HCT116 (cell line): ENCODE measurements around the gene COPB1. TPM values are rescaled to one million over a fixed set of nuclear protein-coding genes. Genes with fewer than 3 reads are reported as not detected.
A peak's percentile ranks its signal among the peaks of the same experiment; 100 is the strongest.
"Not testable (repeated sequence)": the region's sequence is repeated elsewhere in the genome, so short reads cannot be mapped to it uniquely, and the experiment has no call there.

Experiments
- ATAC-seq: fragments of 200-7000 bp; cut with Tn5 transposase; 2 replicates; pipeline ENCODE4 v1.9.1; 2020; ENCODE audit warnings: mild to moderate bottlenecking, moderate library complexity
- BruUV-seq: library from RNA; stranded (reverse); fragments of 400-500 nt; replicated peaks from 2 replicates; lab custom pipeline; 2021; lab: Mats Ljungman, UMichigan
- CTCF ChIA-PET: fragments of 300-600 bp; sonication (Branson Sonifier 250); formaldehyde crosslinking; loops from one replicate; lab custom pipeline; 2021; ENCODE audit warnings: antibody characterized with exemption; lab: Charles Lee
- POLR2A ChIA-PET: fragments of 300-600, 350-600 bp; sonication (Branson Sonifier 250); formaldehyde crosslinking; loops from one replicate; lab custom pipeline; 2021; ENCODE audit warnings: antibody characterized with exemption; lab: Charles Lee
- RAD21 ChIA-PET, 2 experiments: fragments of 300-600 bp; sonication (Branson Sonifier 250); formaldehyde crosslinking; loops; one replicate each; lab custom pipeline; 2023; ENCODE audit warnings: low total read pairs in 2 of 2; ENCODE audit not compliant: uncharacterized antibody in 2 of 2, unreplicated experiment in 2 of 2, low non-redundant PET in 1 of 2; lab: Charles Lee
- DNase-seq: peaks from one replicate; pipeline ENCODE4 v3.0.0-alpha.2; 2010; ENCODE audit warnings: low read depth, low spot score
- H2AFZ ChIP-seq: fragments of 200-600 bp; shearing (Covaris generic), sonication (generic); 2 replicates; pipeline ENCODE4 v1.6.1; 2017; ENCODE audit warnings: low read depth, mixed run types, mixed read lengths, antibody characterized with exemption, low read length; ENCODE audit not compliant: poor library complexity, severe bottlenecking
- H3K27ac ChIP-seq: 2 replicates; pipeline ENCODE4 v1.5.1; 2012; ENCODE audit warnings: low read depth, low read length
- H3K27me3 ChIP-seq: fragments of 200-600 bp; sonication (generic); 2 replicates; pipeline ENCODE4 v1.6.1; 2016; ENCODE audit warnings: mixed run types, low read length, mixed read lengths; ENCODE audit not compliant: insufficient read depth
- H3K36me3 ChIP-seq, 2 experiments: fragments of 200-500 bp in 1 of 2; fragments of 200-600 bp in 1 of 2; sonication (Bioruptor generic) in 1 of 2; sonication (generic) in 1 of 2; 2 replicates each; pipeline versions ENCODE4 v1.5.1 to v1.6.1; 2014 to 2016; ENCODE audit warnings: low read length in 2 of 2, inconsistent platforms in 1 of 2, mixed read lengths in 1 of 2, mixed run types in 1 of 2; ENCODE audit not compliant: insufficient read depth in 2 of 2, control insufficient read depth in 1 of 2
- H3K4me1 ChIP-seq, 2 experiments: fragments of 200-600 bp in 1 of 2; sonication (generic) in 1 of 2; 2 replicates each; pipeline versions ENCODE4 v1.5.1 to v1.6.1; 2012 to 2017; ENCODE audit warnings: low read length in 2 of 2, inconsistent platforms in 1 of 2, mild to moderate bottlenecking in 1 of 2, mixed read lengths in 1 of 2, mixed run types in 1 of 2, moderate library complexity in 1 of 2; ENCODE audit not compliant: insufficient read depth in 2 of 2, control insufficient read depth in 1 of 2
- H3K4me2 ChIP-seq: fragments of 200-600 bp; sonication (generic); 2 replicates; pipeline ENCODE4 v1.6.1; 2017; ENCODE audit warnings: mixed run types, low read length, mixed read lengths
- H3K4me3 ChIP-seq, 2 experiments: fragments of 200-600 bp in 1 of 2; sonication (generic) in 1 of 2; replicated peaks in 1 of 2; 2 replicates each; pipeline ENCODE4 v1.5.1; 2011 to 2016; ENCODE audit warnings: low read length in 2 of 2, control low read depth in 1 of 2, low read depth in 1 of 2, mild to moderate bottlenecking in 1 of 2, mixed read lengths in 1 of 2, mixed run types in 1 of 2
- H3K79me2 ChIP-seq: fragments of 200-600 bp; sonication (generic); 2 replicates; pipeline ENCODE4 v1.6.1; 2017; ENCODE audit warnings: mild to moderate bottlenecking, mixed run types, low read length, moderate library complexity, mixed read lengths; ENCODE audit not compliant: insufficient read depth
- H3K9ac ChIP-seq: fragments of 200-600 bp; sonication (generic); 2 replicates; pipeline ENCODE4 v1.6.1; 2016; ENCODE audit warnings: low read length, mixed read lengths
- H3K9me2 ChIP-seq: fragments of 200-600 bp; sonication (generic), shearing (Covaris generic); 2 replicates; pipeline ENCODE4 v1.6.1; 2017; ENCODE audit warnings: mixed run types, mild to moderate bottlenecking, moderate library complexity; ENCODE audit not compliant: insufficient read depth
- H3K9me3 ChIP-seq, 2 experiments: fragments of 200-500 bp in 1 of 2; fragments of 200-600 bp in 1 of 2; sonication (Bioruptor generic) in 1 of 2; sonication (generic) in 1 of 2; 2 replicates each; pipeline ENCODE4 v1.6.1; 2014 to 2017; ENCODE audit warnings: low read length in 2 of 2, mixed read lengths in 2 of 2, inconsistent platforms in 1 of 2, low read depth in 1 of 2, mild to moderate bottlenecking in 1 of 2, mixed run types in 1 of 2, moderate library complexity in 1 of 2; ENCODE audit not compliant: control insufficient read depth in 1 of 2, insufficient read depth in 1 of 2
- H4K20me1 ChIP-seq: fragments of 200-600 bp; sonication (generic), shearing (Covaris generic); 2 replicates; pipeline ENCODE4 v1.6.1; 2017; ENCODE audit warnings: mixed run types, mild to moderate bottlenecking, moderate library complexity; ENCODE audit not compliant: insufficient read depth
- CEBPB ChIP-seq: IDR thresholded peaks from 2 replicates; pipeline ENCODE4 v1.6.1; 2012; ENCODE audit warnings: low read depth
- CTCF ChIP-seq, 3 experiments: fragments of 200-600 bp in 1 of 3; sonication (generic) in 1 of 3; IDR thresholded peaks in 2 of 3; conservative IDR thresholded peaks in 1 of 3; 2 replicates each; pipeline ENCODE4 v1.5.1; 2012 to 2017; ENCODE audit warnings: low read depth in 2 of 3, low read length in 2 of 3, antibody characterized with exemption in 1 of 3, borderline replicate concordance in 1 of 3, control low read depth in 1 of 3, mild to moderate bottlenecking in 1 of 3, mixed read lengths in 1 of 3, mixed run types in 1 of 3, moderate library complexity in 1 of 3; ENCODE audit not compliant: insufficient read depth in 1 of 3
- EGR1 ChIP-seq: IDR thresholded peaks from 2 replicates; pipeline ENCODE4 v1.6.1; 2012; ENCODE audit warnings: low read depth
- ELF1 ChIP-seq: IDR thresholded peaks from 2 replicates; pipeline ENCODE4 v1.6.1; 2012; ENCODE audit warnings: low read depth, borderline replicate concordance
- EZH2phosphoT487 ChIP-seq: fragments of 200-600 bp; IDR thresholded peaks from 2 replicates; pipeline ENCODE4 v1.6.1; 2018; ENCODE audit warnings: antibody characterized with exemption, borderline replicate concordance
- MAX ChIP-seq: IDR thresholded peaks from 2 replicates; pipeline ENCODE4 v1.6.1; 2012
- POLR2A ChIP-seq: IDR thresholded peaks from 2 replicates; pipeline ENCODE4 v1.7.0; 2011; ENCODE audit warnings: borderline replicate concordance; ENCODE audit not compliant: insufficient read depth, insufficient read length; ENCODE audit errors: extremely low read depth
- POLR2AphosphoS5 ChIP-seq: IDR thresholded peaks from 2 replicates; pipeline ENCODE4 v1.6.1; 2011; ENCODE audit warnings: mild to moderate bottlenecking, low read depth, low read length, moderate library complexity
- RAD21 ChIP-seq: IDR thresholded peaks from 2 replicates; pipeline ENCODE4 v1.6.1; 2012; ENCODE audit warnings: low read depth, mild to moderate bottlenecking
- REST ChIP-seq: IDR thresholded peaks from 2 replicates; pipeline ENCODE4 v1.6.1; 2012; ENCODE audit warnings: low read depth
- SIN3A ChIP-seq: IDR thresholded peaks from 2 replicates; pipeline ENCODE4 v1.6.1; 2012; ENCODE audit warnings: low read depth
- SRF ChIP-seq: IDR thresholded peaks from 2 replicates; pipeline ENCODE4 v1.6.1; 2012; ENCODE audit warnings: low read depth
- ZFX ChIP-seq: fragments of 450-650 bp; IDR thresholded peaks from 2 replicates; pipeline ENCODE4 v1.6.1; 2017
- ZNF274 ChIP-seq: fragments of 200-500 bp; sonication (Bioruptor generic); IDR thresholded peaks from 2 replicates; pipeline ENCODE4 v1.6.1; 2014; ENCODE audit warnings: mild to moderate bottlenecking, low read depth, low read length, inconsistent platforms
- intact Hi-C: fragments of 100-400 bp; cut with micrococcal nuclease; formaldehyde crosslinking; loops from 2 replicates; pipeline ENCODE4 v1.10.0; 2022
- total RNA-seq: library from RNA; stranded (reverse); gene quantifications from one replicate; pipeline ENCODE4 v1.2.1, GENCODE V29; 2021; ENCODE audit not compliant: unreplicated experiment

The COPB1 gene
- total RNA-seq, 1 experiment from 2014 or later, result 95.5 TPM

DNA sequence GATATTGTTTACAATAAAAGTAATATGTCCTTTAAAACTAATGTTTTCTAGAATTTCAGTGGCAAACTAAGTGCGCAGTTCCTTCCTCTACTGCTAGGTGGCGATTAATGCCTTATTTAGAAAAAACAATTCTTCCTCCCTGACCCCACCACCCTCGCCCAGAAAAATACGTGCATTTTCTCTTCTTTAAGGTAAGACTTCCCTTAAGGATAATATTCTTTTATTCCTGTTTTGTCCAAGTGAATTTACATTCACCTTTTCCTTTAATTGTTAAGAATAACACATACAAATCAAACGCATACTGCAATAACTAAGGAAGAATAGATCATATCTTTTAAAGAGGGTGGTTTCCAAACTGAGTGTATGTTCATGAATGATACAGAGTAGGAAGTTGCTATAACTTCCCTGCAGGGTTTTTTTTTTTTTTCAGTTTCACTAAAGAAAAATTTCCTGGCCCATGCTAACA, 37.6 kb upstream of the COPB1 start:
- POLR2A ChIA-PET, result no interaction called here
- TF ChIP-seq ZFX, result no peak
- TF ChIP-seq ELF1, result no peak
- TF ChIP-seq ZNF274, result no peak
- TF ChIP-seq POLR2AphosphoS5, result no peak
- TF ChIP-seq SIN3A, result no peak
- TF ChIP-seq SRF, result peak; percentile 79
- peak; percentile 57 to 84 (median 70); a peak in 5 of 6 replicates for TF ChIP-seq CTCF (IDR thresholded peaks at IDR 0.05 in 2 of 3, conservative IDR thresholded peaks at IDR 0.05 in 1 of 3; ENCODE audit: borderline replicate concordance in 1 of 3, insufficient read depth in 1 of 3, low read depth in 2 of 3, low read length in 2 of 3)
- no peak for TF ChIP-seq MAX
- TF ChIP-seq REST, result no peak
- TF ChIP-seq EGR1, result no peak
- no peak for TF ChIP-seq POLR2A
- peak; percentile 70 for TF ChIP-seq RAD21
- no peak for TF ChIP-seq EZH2phosphoT487
- no peak for TF ChIP-seq CEBPB
- TF ChIP-seq, all 23 proteins: peak for 3
- Histone ChIP-seq H3K4me2 (peak overlapping the region; percentile 62), H2AFZ (peak overlapping the region; percentile 90), H3K4me3 (no peak overlapping the region), H3K9me2 (no peaks in the 10 kb centered on the region), H3K79me2 (no peaks in the 10 kb centered on the region), H3K4me1 (peaks cover 0 to 8% of the 10 kb centered on the region in 2 experiments; a peak in 2 of 4 replicates), H3K36me3 (no peaks in the 10 kb centered on the region), H3K27me3 (no peaks in the 10 kb centered on the region), H3K9ac (no peak overlapping the region), H3K9me3 (no peaks in the 10 kb centered on the region), H4K20me1 (no peaks in the 10 kb centered on the region), H3K27ac (no peak overlapping the region)
- no TSS peak for BruUV-seq
- ChIA-PET CTCF (interaction anchor here (1.0 to 1.5 kb wide), 2 partner anchors 253 to 371 kb away, joined by 3 to 5 read pairs; no protein-coding TSS in a partner anchor), RAD21 (no interaction called here)
- peak; percentile 69 for ATAC-seq
- intact Hi-C loops, result loop anchor here (2.0 to 10.0 kb wide), 3 partner anchors 58 to 370 kb away; no protein-coding TSS in a partner anchor
- DNase-seq, result no peak

DNA sequence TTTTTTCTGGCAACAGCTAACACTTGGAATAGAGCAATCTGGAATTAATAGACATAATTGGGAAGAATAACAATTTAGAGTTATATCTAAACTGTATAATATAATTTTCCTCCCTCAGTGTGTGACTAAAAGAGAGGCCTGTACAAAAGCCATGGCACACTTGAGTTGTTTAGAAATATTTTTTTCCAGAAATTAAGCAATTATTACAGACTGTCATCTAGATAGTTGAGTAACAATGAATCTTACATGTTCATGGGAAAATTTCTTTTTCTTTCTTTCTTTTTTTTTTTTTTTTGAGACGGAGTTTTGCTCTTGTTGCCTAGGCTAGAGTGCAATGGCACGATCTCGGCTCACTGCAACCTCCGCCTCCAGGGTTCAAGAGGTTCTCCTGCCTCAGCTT, 35.6 kb upstream of the COPB1 start:
- RAD21 ChIA-PET, BruUV-seq, H4K20me1 ChIP-seq, DNase-seq, H3K9ac ChIP-seq, ATAC-seq, H3K9me2 ChIP-seq, POLR2A ChIA-PET, H3K36me3 ChIP-seq, H3K4me3 ChIP-seq, H3K27ac ChIP-seq, CTCF ChIA-PET, H3K4me2 ChIP-seq, H3K9me3 ChIP-seq, H3K27me3 ChIP-seq, H2AFZ ChIP-seq, H3K79me2 ChIP-seq: not testable (repeated sequence)
- H3K4me1 ChIP-seq, result peaks cover 6 to 13% of the 10 kb centered on the region in 2 experiments
- intact Hi-C loops, result loop anchor here (10.0 kb wide), 2 partner anchors 60 to 230 kb away; no protein-coding TSS in a partner anchor
